ENCODE results near the gene PPP3R1. TPM values are rescaled to one million over a fixed set of nuclear protein-coding genes. Genes with fewer than 3 reads are reported as not detected.

Gene PPP3R1
- total RNA-seq, 1 donor from 2014 or later, result 65.7 TPM

DNA sequence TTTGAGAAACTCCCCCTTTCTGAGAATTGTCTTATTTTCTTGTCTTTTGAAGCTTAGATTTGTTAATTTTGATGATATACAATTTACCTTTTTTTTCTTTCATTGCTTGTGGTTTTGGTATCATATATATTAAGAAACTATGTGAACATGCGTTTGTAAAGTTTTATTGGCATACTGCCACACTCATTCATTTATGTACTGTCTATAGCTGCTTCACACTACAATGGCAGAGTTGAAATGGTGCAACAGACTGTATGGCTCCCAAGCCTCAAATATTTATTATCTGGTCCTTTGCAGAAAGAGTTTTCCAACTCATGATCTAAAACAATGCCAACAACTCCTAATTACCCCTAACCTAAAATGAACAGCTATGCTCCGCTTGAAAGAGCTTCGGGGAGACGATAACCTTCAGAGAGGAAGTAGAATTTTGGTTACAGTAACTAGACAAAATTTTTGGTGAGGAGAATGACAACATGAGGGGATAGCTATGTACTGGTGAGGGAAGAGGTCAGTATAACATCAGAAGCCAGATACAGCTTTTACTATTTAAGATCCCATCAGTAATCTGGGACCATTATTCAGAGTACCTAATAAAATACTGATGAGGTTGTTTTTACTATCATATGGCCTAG lies 16.1 kb downstream of the PPP3R1 start:
- TF ChIP-seq, protein P1, sequence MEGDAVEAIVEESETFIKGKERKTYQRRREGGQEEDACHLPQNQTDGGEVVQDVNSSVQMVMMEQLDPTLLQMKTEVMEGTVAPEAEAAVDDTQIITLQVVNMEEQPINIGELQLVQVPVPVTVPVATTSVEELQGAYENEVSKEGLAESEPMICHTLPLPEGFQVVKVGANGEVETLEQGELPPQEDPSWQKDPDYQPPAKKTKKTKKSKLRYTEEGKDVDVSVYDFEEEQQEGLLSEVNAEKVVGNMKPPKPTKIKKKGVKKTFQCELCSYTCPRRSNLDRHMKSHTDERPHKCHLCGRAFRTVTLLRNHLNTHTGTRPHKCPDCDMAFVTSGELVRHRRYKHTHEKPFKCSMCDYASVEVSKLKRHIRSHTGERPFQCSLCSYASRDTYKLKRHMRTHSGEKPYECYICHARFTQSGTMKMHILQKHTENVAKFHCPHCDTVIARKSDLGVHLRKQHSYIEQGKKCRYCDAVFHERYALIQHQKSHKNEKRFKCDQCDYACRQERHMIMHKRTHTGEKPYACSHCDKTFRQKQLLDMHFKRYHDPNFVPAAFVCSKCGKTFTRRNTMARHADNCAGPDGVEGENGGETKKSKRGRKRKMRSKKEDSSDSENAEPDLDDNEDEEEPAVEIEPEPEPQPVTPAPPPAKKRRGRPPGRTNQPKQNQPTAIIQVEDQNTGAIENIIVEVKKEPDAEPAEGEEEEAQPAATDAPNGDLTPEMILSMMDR (IDR thresholded peaks at IDR 0.05; ENCODE audit: unreplicated experiment), result no peak
- Mint-ChIP-seq H3K4me1 (ENCODE audit: unreplicated experiment) (peaks cover 23% of the 10 kb centered on the region), H3K36me3 (ENCODE audit: low read depth, unreplicated experiment) (no peaks in the 10 kb centered on the region), H3K27ac (ENCODE audit: unreplicated experiment) (no peak overlapping the region), H3K9me3 (ENCODE audit: unreplicated experiment) (no peaks in the 10 kb centered on the region), H3K4me3 (ENCODE audit: unreplicated experiment) (no peak overlapping the region), H3K27me3 (ENCODE audit: unreplicated experiment) (no peaks in the 10 kb centered on the region)
- no peak for DNase-seq (ENCODE audit: low spot score)

DNA sequence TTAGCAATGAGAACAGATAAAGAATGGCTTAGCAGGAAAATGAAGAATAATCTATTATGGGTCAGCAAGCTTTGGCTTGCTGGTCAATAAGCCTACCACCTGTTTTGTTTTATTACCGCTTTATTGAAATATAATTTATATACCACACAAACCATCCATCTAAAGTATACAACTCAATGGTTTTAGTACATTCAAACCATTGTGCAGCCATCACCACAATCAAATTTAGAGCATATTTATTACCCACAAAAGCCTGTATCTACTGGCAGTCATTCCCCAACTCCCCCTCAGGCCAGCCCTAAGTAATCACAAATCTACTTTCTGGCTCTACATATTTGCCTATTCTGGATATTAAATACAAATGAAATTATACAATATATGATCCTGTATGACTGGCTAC lies 17.2 kb downstream of the PPP3R1 start:
- TF ChIP-seq, protein P1 (IDR thresholded peaks at IDR 0.05; ENCODE audit: unreplicated experiment), result no peak
- Mint-ChIP-seq H3K27ac (ENCODE audit: unreplicated experiment) (no peak overlapping the region), H3K27me3 (ENCODE audit: unreplicated experiment) (no peaks in the 10 kb centered on the region), H3K4me3 (ENCODE audit: unreplicated experiment) (no peak overlapping the region), H3K36me3 (ENCODE audit: low read depth, unreplicated experiment) (peaks cover 4% of the 10 kb centered on the region), H3K9me3 (ENCODE audit: unreplicated experiment) (no peaks in the 10 kb centered on the region), H3K4me1 (ENCODE audit: unreplicated experiment) (peaks cover 27% of the 10 kb centered on the region)
- DNase-seq (ENCODE audit: low spot score), result no peak

DNA sequence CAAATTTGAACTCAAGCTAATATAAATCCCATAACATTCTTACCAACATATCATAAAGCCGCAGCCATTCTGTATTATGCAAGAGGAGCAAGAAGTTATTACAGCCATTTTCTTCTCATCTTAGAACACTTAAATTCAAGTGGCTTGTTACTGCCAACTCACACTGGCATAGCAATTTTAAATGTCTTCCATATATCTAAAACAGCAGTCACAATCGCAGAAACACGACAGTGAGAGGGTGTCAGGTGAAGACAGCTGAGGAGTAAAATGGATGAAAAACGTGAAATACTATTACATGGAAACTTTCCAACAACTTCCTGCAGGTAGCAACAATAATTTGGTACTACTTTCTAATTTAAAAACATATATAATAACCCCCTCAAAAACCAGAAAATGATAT lies 17.9 kb downstream of the PPP3R1 start:
- Mint-ChIP-seq H3K27me3 (ENCODE audit: unreplicated experiment) (no peaks in the 10 kb centered on the region), H3K4me1 (ENCODE audit: unreplicated experiment) (peaks cover 25% of the 10 kb centered on the region), H3K27ac (ENCODE audit: unreplicated experiment) (no peak overlapping the region), H3K36me3 (ENCODE audit: low read depth, unreplicated experiment) (peaks cover 4% of the 10 kb centered on the region), H3K4me3 (ENCODE audit: unreplicated experiment) (no peak overlapping the region), H3K9me3 (ENCODE audit: unreplicated experiment) (no peaks in the 10 kb centered on the region)
- TF ChIP-seq, protein P1 (IDR thresholded peaks at IDR 0.05; ENCODE audit: unreplicated experiment), result no peak
- DNase-seq (ENCODE audit: low spot score), result no peak

DNA sequence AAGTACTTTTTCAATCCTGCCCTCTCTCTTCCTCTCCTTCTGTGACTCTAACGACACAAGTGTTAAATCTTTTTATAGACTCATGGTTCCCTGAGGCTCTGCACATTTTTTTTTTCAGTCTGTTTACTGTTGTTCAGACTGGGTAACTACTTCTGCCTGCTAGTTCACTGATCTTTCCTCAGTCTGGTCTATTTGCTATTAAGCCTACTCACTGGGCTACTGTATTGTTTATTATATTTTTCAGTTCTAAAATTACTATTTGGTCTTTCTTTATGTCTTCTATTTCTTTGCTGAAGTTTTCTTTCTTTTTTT lies 21.3 kb downstream of the PPP3R1 start:
- peak overlapping the region; percentile 82 for H3K27ac Mint-ChIP-seq (ENCODE audit: unreplicated experiment)
- TF ChIP-seq, protein P1 (IDR thresholded peaks at IDR 0.05; ENCODE audit: unreplicated experiment), result no peak
- no peaks in the 10 kb centered on the region for H3K9me3 Mint-ChIP-seq (ENCODE audit: unreplicated experiment)
- H3K27me3 Mint-ChIP-seq (ENCODE audit: unreplicated experiment), result no peaks in the 10 kb centered on the region
- H3K36me3 Mint-ChIP-seq (ENCODE audit: low read depth, unreplicated experiment), result peaks cover 4% of the 10 kb centered on the region
- peaks cover 30% of the 10 kb centered on the region for H3K4me1 Mint-ChIP-seq (ENCODE audit: unreplicated experiment)
- no peak overlapping the region for H3K4me3 Mint-ChIP-seq (ENCODE audit: unreplicated experiment)
- no peak for DNase-seq (ENCODE audit: low spot score)

DNA sequence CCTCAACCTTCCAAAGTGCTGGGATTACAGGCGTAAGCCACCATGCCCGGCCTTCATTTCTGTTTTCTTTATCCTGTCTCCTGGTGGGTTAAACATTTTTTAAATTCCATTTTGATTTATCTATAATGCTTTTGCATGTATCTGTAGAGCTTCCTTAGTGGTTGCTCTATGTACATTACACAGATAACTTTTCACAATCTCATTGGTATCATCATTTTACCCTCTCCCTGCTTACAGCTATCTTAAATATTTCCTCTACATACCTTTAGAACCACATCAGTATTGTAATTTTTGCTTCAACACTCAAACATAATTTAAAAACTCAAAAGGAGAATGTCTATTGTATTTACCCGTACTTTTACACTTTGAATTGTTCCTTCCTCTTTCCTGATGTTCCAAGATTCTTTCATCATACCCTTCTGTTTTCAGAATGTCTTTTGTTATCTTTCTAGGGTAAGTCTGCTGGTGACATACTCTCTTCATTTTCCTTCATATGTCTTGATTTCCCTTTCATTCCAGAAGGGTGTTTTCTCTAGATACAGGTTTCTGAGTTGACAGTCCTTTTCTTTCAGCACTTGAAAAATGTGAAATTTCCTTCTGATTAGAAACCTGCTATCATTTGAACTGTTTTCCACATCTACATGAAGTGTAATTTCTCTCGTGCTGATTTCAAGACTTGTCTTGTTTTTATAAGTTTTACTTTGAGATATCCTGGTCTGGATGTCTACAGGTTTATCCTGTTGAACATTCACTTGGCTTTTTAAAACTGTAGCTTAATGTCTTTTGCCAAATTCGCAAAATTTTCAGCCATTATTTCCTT lies 21.9 kb downstream of the PPP3R1 start:
- peak overlapping the region; percentile 82 for H3K27ac Mint-ChIP-seq (ENCODE audit: unreplicated experiment)
- TF ChIP-seq, protein P1 (IDR thresholded peaks at IDR 0.05; ENCODE audit: unreplicated experiment), result no peak
- no peaks in the 10 kb centered on the region for H3K27me3 Mint-ChIP-seq (ENCODE audit: unreplicated experiment)
- peaks cover 4% of the 10 kb centered on the region for H3K36me3 Mint-ChIP-seq (ENCODE audit: low read depth, unreplicated experiment)
- peaks cover 34% of the 10 kb centered on the region for H3K4me1 Mint-ChIP-seq (ENCODE audit: unreplicated experiment)
- H3K4me3 Mint-ChIP-seq (ENCODE audit: unreplicated experiment), result no peak overlapping the region
- no peak for DNase-seq (ENCODE audit: low spot score)
- no peaks in the 10 kb centered on the region for H3K9me3 Mint-ChIP-seq (ENCODE audit: unreplicated experiment)
